HG02973 (cell line): ENCODE data around the gene CMIP.

Experiments used
- ATAC-seq: cut with Tn5 transposase; IDR thresholded peaks from one replicate; pipeline ENCODE4 v1.9.1; 2021; ENCODE audit warnings: moderate library complexity; ENCODE audit not compliant: unreplicated experiment

Gene CMIP

GRCh38 chr16:81445966-81446906 is 1.6 kb downstream of the CMIP start:
- no peak for ATAC-seq

GRCh38 chr16:81446907-81447268 is 2.3 kb downstream of the CMIP start:
- no peak for ATAC-seq

DNA sequence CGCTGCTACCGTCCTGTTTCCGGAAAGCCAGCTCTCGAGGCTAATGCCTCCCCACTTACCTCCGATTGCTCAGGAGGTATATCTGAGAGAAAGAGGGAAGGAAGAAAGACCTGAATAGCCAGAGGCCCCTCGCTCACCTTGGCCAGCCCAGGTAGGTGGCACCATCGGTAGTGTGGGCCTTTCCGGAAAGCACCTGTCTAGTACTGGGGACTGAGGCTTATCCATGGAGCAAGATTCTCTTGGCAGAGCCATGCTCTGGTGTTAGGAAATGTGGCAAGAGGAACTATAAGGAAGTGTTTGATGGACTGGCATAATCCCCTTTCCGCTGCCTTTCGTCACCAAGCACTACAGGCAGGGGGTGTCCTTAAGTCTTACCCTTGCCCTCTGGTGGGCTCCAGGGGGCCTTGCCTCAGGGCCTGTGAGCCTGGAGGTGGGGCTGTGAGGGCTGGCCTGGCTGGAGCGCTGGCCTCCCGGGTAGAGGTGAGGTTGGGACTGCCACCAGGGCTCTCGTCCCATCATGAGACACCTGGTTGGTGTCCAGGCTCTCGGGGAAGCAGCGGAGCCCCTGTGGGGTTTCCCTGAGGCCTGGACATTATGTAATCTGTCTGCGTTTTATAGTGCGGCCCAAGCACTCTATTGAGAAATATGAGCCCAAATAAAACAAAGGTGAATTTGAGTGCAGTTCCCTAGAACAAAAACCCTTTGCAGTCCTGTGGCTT is 2.9 kb downstream of the CMIP start:
- ATAC-seq, result no peak

- ATAC-seq, result no peak
These were observed 3.8 kb downstream of the CMIP start for GRCh38 chr16:81448154-81449131.

- ATAC-seq, result no peak
These were observed 4.6 kb downstream of the CMIP start for GRCh38 chr16:81449241-81449640.

DNA sequence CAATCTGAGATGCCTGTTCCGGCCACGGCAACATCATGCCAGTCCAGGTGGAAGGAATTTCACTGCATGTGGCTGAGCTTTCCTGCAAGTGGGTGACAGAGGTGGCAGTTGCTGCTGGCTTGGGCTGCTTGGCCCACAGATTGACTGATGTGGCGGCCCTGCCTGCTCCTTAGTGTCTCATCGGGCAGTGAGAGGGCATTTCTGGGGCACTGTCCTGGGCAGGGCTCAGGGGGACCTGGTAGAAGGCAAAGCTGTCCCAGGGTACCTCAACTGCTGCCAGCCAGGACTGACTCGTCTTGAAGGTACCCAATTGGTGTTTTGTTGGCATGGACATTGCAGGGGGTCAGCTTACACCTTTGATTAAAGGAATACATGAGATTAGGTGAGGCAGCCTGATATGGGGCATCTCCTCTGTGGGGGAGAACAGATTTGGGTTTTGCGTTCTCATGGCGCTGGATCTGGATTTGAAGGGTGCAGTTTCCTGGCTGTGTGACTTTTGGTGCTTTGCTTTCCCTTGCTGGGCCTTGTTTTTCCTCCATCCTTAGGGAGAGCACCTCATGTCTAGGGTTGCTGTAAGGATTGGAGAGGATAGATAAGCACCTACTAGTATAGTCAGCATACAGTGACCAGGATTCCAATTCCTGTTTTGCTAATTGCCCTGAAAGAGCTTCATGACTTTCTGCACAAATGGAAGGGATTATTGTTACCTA is 5.4 kb downstream of the CMIP start:
- ATAC-seq, result no peak

DNA sequence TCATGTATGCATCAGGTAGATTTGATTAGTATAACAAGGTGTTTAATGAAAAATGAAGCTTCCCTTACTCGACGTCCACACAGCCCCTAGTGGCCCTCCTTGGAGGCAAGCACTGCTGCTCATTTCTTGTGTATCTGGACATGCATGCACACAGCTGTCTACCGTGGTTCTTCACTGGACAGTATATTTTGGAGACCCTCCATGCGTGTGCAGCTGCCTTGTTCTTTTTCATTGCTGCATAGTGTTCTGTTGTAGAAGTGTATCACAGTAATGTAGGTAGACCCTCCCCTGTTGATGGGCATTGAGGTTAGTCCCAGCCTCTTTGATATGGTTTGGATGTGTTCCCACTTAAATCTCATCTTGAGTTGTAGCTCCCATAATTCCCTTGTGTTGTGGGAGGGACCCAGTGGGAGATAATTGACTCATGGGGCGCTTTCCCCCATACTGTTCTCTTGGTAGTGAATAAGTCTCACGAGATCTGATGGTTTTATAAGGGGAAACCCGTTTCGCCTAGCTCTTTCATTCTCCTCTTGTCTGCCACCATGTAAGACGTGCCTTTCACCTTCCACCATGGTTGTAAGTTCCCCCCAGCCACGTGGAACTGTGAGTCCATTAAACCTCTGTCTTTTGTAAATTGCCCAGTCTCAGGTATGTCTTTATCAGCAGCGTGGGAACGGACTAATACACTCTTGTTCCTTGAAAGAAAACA is 6.3 kb downstream of the CMIP start:
- no peak for ATAC-seq

- ATAC-seq, result no peak
These were observed 7.4 kb downstream of the CMIP start for GRCh38 chr16:81451753-81452680.

GRCh38 chr16:81453091-81453728 is 8.6 kb downstream of the CMIP start:
- ATAC-seq, result no peak

DNA sequence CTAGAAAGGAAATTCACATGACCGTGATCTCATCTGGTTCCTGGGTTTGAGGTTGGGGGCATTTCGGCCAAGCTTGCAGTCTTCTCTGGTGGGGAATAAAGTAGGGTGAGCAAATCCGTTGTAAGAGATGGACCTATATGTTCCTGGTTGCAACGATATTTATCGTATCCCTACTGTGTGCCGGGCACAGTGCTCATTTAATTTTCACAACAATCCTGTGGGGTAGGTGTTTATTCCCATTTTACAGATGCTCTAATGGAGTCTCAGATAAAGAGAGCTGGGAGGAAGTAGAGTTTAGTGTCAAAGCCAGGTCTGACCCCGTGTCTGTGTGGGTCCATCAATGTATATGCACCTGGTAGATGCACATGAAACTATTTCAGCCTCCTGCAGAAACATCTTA is 9.4 kb downstream of the CMIP start:
- no peak for ATAC-seq

- no peak for ATAC-seq
These were observed 10.4 kb downstream of the CMIP start for GRCh38 chr16:81455006-81455405.

DNA sequence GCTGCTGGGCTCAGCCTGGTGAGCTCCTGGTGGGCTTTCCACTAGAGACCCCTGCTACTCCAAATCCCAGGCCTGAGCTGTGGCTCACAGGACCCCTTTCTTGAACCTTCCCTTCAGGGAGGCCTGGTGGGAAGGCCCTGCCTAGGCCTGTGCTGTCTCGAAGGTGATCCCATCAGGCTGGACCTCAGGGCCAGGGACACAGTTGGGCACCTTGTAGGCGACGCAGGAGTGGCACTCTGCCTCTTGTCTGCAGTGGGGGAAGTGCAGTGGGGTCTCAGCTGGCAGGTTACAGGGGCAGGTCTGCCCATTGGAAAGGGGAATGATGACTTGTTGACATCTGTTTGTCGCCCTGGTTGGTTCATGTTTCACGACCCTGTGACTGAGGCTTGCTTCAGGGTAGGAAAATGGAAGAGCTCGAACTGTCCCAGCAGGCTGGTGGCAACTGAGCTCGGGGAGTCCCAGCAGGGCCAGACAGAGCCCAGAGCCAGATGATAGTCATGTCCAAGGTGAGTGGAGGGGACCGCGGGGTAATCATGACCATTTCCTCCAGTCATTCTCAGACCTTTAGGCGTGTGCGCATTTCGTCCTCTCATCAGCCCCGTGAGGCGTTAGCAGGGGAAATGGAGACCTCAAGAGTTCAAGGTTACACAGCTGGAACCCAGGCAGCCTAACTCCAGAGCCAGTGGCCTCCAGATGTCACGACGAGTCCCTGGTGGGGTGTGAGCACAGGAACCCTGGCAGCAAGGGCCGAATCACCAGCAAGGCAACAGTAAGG is 11.3 kb downstream of the CMIP start:
- no peak for ATAC-seq

GRCh38 chr16:81456523-81457325 is 12.1 kb downstream of the CMIP start:
- no peak for ATAC-seq

DNA sequence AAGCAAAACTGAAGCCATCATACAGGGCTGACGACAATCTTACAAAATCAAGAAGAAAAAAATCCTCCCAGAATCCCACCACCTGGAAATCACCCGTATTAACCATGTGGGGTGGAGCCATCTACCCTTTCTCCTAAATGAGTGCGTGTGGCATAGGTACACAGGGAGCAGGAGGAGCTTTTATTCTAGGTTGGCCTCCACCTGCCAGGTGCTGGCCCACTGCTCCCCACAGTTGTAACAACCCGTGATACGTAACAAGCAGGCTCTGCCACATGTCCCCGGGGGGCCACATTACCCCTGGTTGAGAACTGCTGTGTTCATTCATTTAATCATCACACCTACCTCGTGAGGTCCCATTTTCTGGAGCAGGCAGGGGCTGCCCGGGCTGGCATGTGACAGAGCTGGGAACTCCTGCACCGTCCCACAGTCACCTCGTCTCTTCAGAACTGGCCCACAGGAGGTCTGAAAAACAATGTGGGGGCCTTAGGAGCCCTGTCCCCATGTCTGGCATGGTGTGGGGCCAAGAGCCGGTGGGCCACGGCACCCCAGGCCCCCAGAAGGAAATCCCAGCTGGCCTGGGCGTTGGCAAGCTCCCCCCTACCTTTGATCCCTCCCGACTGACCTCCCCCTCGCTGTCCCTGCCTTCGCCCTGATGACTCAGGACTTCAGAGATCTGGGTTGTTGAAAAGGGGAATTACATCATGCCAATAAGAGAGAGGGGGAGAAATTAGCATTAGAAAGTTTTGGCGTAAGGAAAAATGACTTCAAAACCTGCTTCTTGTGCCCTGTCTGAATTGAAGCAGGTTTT is 12.9 kb downstream of the CMIP start:
- no peak for ATAC-seq

- no peak for ATAC-seq
These were observed 13.6 kb downstream of the CMIP start for GRCh38 chr16:81458149-81458669.
